Panc1 (cell line): ENCODE results near the gene ZDHHC8. TPM values are rescaled to one million over a fixed set of nuclear protein-coding genes. Genes with fewer than 3 reads are reported as not detected.

Experiments
- ATAC-seq: fragments of 200-7000 bp; cut with Tn5 transposase; 2 replicates; pipeline ENCODE4 v1.9.1; 2020; ENCODE audit warnings: mild to moderate bottlenecking, moderate library complexity
- BruUV-seq: library from RNA; stranded (reverse); fragments of 400-500 nt; replicated peaks from 2 replicates; lab custom pipeline; 2021; lab: Mats Ljungman, UMichigan
- CTCF ChIA-PET: fragments of 300-600 bp; sonication (Branson Sonifier 250); formaldehyde crosslinking; loops from one replicate; lab custom pipeline; 2022; ENCODE audit warnings: antibody characterized with exemption; lab: Charles Lee
- POLR2A ChIA-PET: fragments of 300-600 bp; sonication (Branson Sonifier 250); formaldehyde crosslinking; loops from one replicate; lab custom pipeline; 2022; ENCODE audit warnings: antibody characterized with exemption; lab: Charles Lee
- DNase-seq: peaks from one replicate; pipeline ENCODE4 v3.0.0-alpha.2; 2010; ENCODE audit warnings: low read depth, low spot score
- H3K27ac ChIP-seq: 2 replicates; pipeline ENCODE4 v1.5.1; 2011; ENCODE audit warnings: mild to moderate bottlenecking, low read length, inconsistent platforms
- H3K27me3 ChIP-seq: fragments of 200-500 bp; sonication (Bioruptor generic); 2 replicates; pipeline ENCODE4 v1.6.0; 2014; ENCODE audit warnings: low read length, inconsistent platforms; ENCODE audit not compliant: control insufficient read depth, insufficient read depth
- H3K36me3 ChIP-seq: fragments of 200-500 bp; sonication (Bioruptor generic); 2 replicates; pipeline ENCODE4 v1.5.1; 2014; ENCODE audit warnings: inconsistent platforms, mild to moderate bottlenecking, low read length, moderate library complexity; ENCODE audit not compliant: control insufficient read depth, insufficient read depth
- H3K4me1 ChIP-seq: 2 replicates; pipeline ENCODE4 v1.5.1; 2011; ENCODE audit warnings: inconsistent platforms, mild to moderate bottlenecking, low read length, moderate library complexity; ENCODE audit not compliant: control insufficient read depth, insufficient read depth
- H3K4me3 ChIP-seq, 2 experiments: 2 replicates each; pipeline ENCODE4 v1.5.1; 2011 to 2012; ENCODE audit warnings: low read depth in 2 of 2, low read length in 2 of 2, mild to moderate bottlenecking in 2 of 2, inconsistent platforms in 1 of 2, moderate library complexity in 1 of 2
- H3K9me3 ChIP-seq: fragments of 200-500 bp; sonication (Bioruptor generic); 2 replicates; pipeline ENCODE4 v1.5.1; 2014; ENCODE audit warnings: low read depth, mild to moderate bottlenecking, inconsistent platforms, low read length, moderate library complexity; ENCODE audit not compliant: control insufficient read depth, insufficient read depth
- POLR2AphosphoS5 ChIP-seq: IDR thresholded peaks from 2 replicates; pipeline ENCODE4 v1.6.1; 2012; ENCODE audit warnings: mild to moderate bottlenecking, low read depth, low read length, moderate library complexity
- SIN3A ChIP-seq: IDR thresholded peaks from 2 replicates; pipeline ENCODE4 v1.6.1; 2012; ENCODE audit warnings: low read depth, mild to moderate bottlenecking, low read length, moderate library complexity, borderline replicate concordance; ENCODE audit not compliant: insufficient read depth
- TCF7L2 ChIP-seq: IDR thresholded peaks from 2 replicates; pipeline ENCODE4 v1.6.1; 2011; ENCODE audit warnings: mild to moderate bottlenecking, low read depth, low read length, inconsistent platforms
- in situ Hi-C: cut with HindIII; loops from 2 replicates; pipeline ENCODE4 v1.10.0; 2016; ENCODE audit warnings: low sequenced_read_pairs, low pct_unique_long_range_greater_than_20kb
- intact Hi-C: fragments of 100-400 bp; cut with micrococcal nuclease; formaldehyde crosslinking; loops from one replicate; pipeline ENCODE4 v1.10.0; 2022; ENCODE audit not compliant: unreplicated experiment
- total RNA-seq: library from RNA; stranded (reverse); gene quantifications from one replicate; pipeline ENCODE4 v1.2.1, GENCODE V29; 2021; ENCODE audit not compliant: unreplicated experiment
- TF ChIP-seq, protein P1 (sequence below), 2 experiments: IDR thresholded peaks; 2 replicates each; pipeline ENCODE4 v1.6.1; 2011 to 2012; ENCODE audit warnings: low read depth in 2 of 2, control low read depth in 1 of 2, low read length in 1 of 2, mild to moderate bottlenecking in 1 of 2, moderate library complexity in 1 of 2; ENCODE audit not compliant: insufficient read depth in 1 of 2
- TF ChIP-seq, protein P2 (sequence below): fragments of 450-650 bp; IDR thresholded peaks from 2 replicates; pipeline ENCODE4 v1.5.1; 2017; ENCODE audit warnings: mild to moderate bottlenecking

The ZDHHC8 gene
- total RNA-seq, 1 experiment from 2014 or later: 79.0 TPM

DNA sequence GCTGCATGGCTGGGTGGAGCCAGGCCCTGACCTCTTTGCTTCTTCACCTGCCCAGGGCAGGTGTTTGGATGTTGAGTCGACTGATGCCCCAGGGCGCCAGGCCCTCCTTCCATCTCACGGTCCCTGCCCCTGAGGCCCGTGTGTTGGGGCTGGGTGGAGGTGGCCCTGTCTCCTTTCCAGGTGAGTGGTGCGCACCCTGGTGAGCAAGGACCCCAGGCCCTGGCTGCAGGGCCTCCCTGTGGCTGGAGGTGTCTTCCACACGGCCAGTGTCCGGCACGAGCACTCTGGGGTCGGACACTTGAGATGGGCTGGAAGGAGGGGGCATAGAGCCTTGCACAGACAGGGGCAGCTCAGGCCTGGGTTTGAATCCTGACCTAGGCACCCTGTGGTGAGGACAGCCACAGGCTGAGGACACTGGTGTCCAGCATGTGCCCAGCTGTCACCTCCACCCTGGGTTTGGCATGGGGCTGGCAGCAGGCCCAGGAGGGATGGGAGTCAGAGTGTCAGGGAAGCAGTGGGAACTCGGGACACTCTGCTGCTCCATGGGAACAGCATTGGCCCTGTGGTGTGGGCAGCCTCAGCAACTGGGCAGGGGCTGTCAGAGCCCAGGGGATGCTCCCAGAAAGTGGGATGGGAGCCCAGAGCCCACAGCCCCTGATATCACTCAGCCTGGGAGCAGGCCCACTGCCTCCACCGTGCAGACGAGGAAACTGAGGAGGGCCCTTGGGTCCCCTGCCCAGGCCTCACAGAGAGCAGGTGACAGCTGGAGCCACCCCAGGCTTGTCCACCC is 56.4 kb downstream of the ZDHHC8 start:
- TF ChIP-seq, protein P1, sequence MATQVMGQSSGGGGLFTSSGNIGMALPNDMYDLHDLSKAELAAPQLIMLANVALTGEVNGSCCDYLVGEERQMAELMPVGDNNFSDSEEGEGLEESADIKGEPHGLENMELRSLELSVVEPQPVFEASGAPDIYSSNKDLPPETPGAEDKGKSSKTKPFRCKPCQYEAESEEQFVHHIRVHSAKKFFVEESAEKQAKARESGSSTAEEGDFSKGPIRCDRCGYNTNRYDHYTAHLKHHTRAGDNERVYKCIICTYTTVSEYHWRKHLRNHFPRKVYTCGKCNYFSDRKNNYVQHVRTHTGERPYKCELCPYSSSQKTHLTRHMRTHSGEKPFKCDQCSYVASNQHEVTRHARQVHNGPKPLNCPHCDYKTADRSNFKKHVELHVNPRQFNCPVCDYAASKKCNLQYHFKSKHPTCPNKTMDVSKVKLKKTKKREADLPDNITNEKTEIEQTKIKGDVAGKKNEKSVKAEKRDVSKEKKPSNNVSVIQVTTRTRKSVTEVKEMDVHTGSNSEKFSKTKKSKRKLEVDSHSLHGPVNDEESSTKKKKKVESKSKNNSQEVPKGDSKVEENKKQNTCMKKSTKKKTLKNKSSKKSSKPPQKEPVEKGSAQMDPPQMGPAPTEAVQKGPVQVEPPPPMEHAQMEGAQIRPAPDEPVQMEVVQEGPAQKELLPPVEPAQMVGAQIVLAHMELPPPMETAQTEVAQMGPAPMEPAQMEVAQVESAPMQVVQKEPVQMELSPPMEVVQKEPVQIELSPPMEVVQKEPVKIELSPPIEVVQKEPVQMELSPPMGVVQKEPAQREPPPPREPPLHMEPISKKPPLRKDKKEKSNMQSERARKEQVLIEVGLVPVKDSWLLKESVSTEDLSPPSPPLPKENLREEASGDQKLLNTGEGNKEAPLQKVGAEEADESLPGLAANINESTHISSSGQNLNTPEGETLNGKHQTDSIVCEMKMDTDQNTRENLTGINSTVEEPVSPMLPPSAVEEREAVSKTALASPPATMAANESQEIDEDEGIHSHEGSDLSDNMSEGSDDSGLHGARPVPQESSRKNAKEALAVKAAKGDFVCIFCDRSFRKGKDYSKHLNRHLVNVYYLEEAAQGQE (IDR thresholded peaks at IDR 0.05; ENCODE audit: insufficient read depth in 1 of 2, low read depth in 2 of 2, low read length in 1 of 2): no peak
- TF ChIP-seq SIN3A (no peak), POLR2AphosphoS5 (no peak), TCF7L2 (no peak)
- TF ChIP-seq, protein P2, sequence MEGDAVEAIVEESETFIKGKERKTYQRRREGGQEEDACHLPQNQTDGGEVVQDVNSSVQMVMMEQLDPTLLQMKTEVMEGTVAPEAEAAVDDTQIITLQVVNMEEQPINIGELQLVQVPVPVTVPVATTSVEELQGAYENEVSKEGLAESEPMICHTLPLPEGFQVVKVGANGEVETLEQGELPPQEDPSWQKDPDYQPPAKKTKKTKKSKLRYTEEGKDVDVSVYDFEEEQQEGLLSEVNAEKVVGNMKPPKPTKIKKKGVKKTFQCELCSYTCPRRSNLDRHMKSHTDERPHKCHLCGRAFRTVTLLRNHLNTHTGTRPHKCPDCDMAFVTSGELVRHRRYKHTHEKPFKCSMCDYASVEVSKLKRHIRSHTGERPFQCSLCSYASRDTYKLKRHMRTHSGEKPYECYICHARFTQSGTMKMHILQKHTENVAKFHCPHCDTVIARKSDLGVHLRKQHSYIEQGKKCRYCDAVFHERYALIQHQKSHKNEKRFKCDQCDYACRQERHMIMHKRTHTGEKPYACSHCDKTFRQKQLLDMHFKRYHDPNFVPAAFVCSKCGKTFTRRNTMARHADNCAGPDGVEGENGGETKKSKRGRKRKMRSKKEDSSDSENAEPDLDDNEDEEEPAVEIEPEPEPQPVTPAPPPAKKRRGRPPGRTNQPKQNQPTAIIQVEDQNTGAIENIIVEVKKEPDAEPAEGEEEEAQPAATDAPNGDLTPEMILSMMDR: no peak
- Histone ChIP-seq H3K9me3 (no peaks in the 10 kb centered on the region), H3K27ac (no peak overlapping the region), H3K4me1 (no peaks in the 10 kb centered on the region), H3K36me3 (no peaks in the 10 kb centered on the region), H3K27me3 (no peaks in the 10 kb centered on the region), H3K4me3 (no peak overlapping the region)
- no peak for ATAC-seq
- no TSS peak for BruUV-seq
- CTCF ChIA-PET: no interaction called here
- intact Hi-C loops: no loop called here
- POLR2A ChIA-PET: no interaction called here
- no peak for DNase-seq
- in situ Hi-C loops: no loop called here

DNA sequence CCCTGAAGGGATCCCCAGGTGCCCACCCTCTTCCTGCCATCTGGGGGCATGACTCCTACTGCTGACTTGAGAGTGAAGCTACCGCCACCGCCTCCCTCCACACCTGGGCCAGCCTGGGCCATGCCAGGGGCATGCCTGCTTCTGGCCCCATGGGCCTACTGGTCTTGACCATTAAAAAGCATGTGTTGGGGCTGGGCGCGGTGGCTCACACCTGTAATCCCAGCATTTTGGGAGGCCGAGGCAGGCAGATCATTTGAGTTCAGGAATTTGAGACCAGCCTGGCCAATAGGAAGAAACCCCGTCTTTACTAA is 56.9 kb downstream of the ZDHHC8 start:
- no peaks in the 10 kb centered on the region for H3K36me3 ChIP-seq
- CTCF ChIA-PET: no interaction called here
- no peak overlapping the region for H3K27ac ChIP-seq
- no peak overlapping the region for H3K4me3 ChIP-seq
- H3K9me3 ChIP-seq: no peaks in the 10 kb centered on the region
- POLR2A ChIA-PET: no interaction called here
- no peaks in the 10 kb centered on the region for H3K4me1 ChIP-seq
- BruUV-seq: no TSS peak
- H3K27me3 ChIP-seq: no peaks in the 10 kb centered on the region
- intact Hi-C loops (no loop called here), in situ Hi-C loops (no loop called here)
- DNase-seq: no peak
- no peak for ATAC-seq
- no peak for TF ChIP-seq POLR2AphosphoS5
- TF ChIP-seq, protein P2: no peak
- TF ChIP-seq SIN3A: no peak
- no peak for TF ChIP-seq TCF7L2
- TF ChIP-seq, protein P1 (IDR thresholded peaks at IDR 0.05; ENCODE audit: insufficient read depth in 1 of 2, low read depth in 2 of 2, low read length in 1 of 2): no peak
